OCI-LY1 (cell line): Measurements from ENCODE around the gene FAM234B.

Source experiments
- EZH2 ChIP-seq: fragments of 200-600 bp; sonication (generic), shearing (Covaris generic); IDR thresholded peaks from 2 replicates; pipeline ENCODE4 v1.8.0; 2017; ENCODE audit warnings: borderline replicate concordance, mixed run types, mild to moderate bottlenecking, antibody characterized with exemption, low read length, moderate library complexity, mixed read lengths
- TF ChIP-seq, protein P1 (sequence below): fragments of 200-600 bp; sonication (generic), shearing (Covaris generic); IDR thresholded peaks from 2 replicates; pipeline ENCODE4 v1.5.1; 2017; ENCODE audit warnings: mild to moderate bottlenecking, antibody characterized with exemption, low read length, moderate library complexity, mixed read lengths

DNA sequence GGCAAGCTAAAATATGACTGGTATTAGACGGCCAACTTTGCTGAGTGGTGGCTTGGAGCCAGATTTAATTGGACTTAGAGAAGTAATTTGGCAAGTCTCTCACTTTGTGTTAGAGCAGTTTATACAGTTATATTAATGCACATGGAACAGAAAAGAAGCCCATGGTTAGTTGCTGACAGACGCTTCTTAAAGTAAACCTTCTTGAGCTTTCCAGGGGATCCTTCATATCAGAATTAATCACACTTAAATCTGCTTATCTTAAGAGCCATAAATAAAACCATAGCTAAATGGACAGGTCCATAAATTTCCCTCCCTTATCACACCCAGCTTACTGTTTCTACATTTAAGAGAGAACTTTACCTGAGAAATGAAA is 49.7 kb downstream of the FAM234B start:
- TF ChIP-seq, protein P1, sequence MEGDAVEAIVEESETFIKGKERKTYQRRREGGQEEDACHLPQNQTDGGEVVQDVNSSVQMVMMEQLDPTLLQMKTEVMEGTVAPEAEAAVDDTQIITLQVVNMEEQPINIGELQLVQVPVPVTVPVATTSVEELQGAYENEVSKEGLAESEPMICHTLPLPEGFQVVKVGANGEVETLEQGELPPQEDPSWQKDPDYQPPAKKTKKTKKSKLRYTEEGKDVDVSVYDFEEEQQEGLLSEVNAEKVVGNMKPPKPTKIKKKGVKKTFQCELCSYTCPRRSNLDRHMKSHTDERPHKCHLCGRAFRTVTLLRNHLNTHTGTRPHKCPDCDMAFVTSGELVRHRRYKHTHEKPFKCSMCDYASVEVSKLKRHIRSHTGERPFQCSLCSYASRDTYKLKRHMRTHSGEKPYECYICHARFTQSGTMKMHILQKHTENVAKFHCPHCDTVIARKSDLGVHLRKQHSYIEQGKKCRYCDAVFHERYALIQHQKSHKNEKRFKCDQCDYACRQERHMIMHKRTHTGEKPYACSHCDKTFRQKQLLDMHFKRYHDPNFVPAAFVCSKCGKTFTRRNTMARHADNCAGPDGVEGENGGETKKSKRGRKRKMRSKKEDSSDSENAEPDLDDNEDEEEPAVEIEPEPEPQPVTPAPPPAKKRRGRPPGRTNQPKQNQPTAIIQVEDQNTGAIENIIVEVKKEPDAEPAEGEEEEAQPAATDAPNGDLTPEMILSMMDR = no peak
- TF ChIP-seq EZH2 = no peak
